OCI-LY7 (cell line): ENCODE measurements around the gene CLSTN2. TPM values are rescaled to one million over a fixed set of nuclear protein-coding genes. Genes with fewer than 3 reads are reported as not detected.

ENCODE experiments used
- BruUV-seq: library from RNA; stranded (reverse); fragments of 400-500 nt; replicated peaks from 2 replicates; lab custom pipeline; 2021; lab: Mats Ljungman, UMichigan
- CTCF ChIA-PET: fragments of 300-600 bp; sonication (Branson Sonifier 250); formaldehyde crosslinking; loops from one replicate; lab custom pipeline; 2022; ENCODE audit warnings: antibody characterized with exemption; ENCODE audit not compliant: unreplicated experiment; lab: Charles Lee
- POLR2A ChIA-PET: fragments of 300-600 bp; sonication (Branson Sonifier 250); formaldehyde crosslinking; loops from one replicate; lab custom pipeline; 2022; ENCODE audit warnings: antibody characterized with exemption; lab: Charles Lee
- DNase-seq: peaks from one replicate; pipeline ENCODE4 v3.0.0-alpha.2; 2015; ENCODE audit warnings: low spot score
- H2AFZ ChIP-seq: fragments of 200-600 bp; sonication (generic), shearing (Covaris generic); 2 replicates; pipeline ENCODE4 v1.6.1; 2014; ENCODE audit warnings: mild to moderate bottlenecking, antibody characterized with exemption, low read length, moderate library complexity
- H3K27ac ChIP-seq: fragments of 200-600 bp; sonication (generic); 2 replicates; pipeline ENCODE4 v1.5.1; 2014; ENCODE audit warnings: mixed run types, low read depth, mild to moderate bottlenecking, moderate library complexity, low read length, inconsistent platforms; ENCODE audit not compliant: poor library complexity, severe bottlenecking
- H3K36me3 ChIP-seq: fragments of 200-600 bp; sonication (generic); 2 replicates; pipeline ENCODE4 v1.6.1; 2014; ENCODE audit warnings: mild to moderate bottlenecking, antibody characterized with exemption, low read length, moderate library complexity, mixed read lengths; ENCODE audit not compliant: insufficient read depth
- H3K4me1 ChIP-seq: fragments of 200-600 bp; sonication (generic); 2 replicates; pipeline ENCODE4 v1.5.1; 2014; ENCODE audit warnings: mild to moderate bottlenecking, low read length; ENCODE audit not compliant: insufficient read depth, poor library complexity, severe bottlenecking
- H3K4me2 ChIP-seq: fragments of 200-600 bp; sonication (generic); 2 replicates; pipeline ENCODE4 v1.6.1; 2014; ENCODE audit warnings: mild to moderate bottlenecking, low read length
- H3K4me3 ChIP-seq: fragments of 200-600 bp; sonication (generic); 2 replicates; pipeline ENCODE4 v1.5.1; 2014; ENCODE audit warnings: mild to moderate bottlenecking, low read depth, low read length; ENCODE audit not compliant: poor library complexity, severe bottlenecking
- H3K79me2 ChIP-seq: fragments of 200-600 bp; sonication (generic); 2 replicates; pipeline ENCODE4 v1.6.1; 2016; ENCODE audit warnings: low read depth, mild to moderate bottlenecking, low read length, moderate library complexity, mixed read lengths; ENCODE audit not compliant: insufficient read depth
- H3K9me2 ChIP-seq: fragments of 200-600 bp; sonication (generic); 2 replicates; pipeline ENCODE4 v1.6.1; 2016; ENCODE audit warnings: mild to moderate bottlenecking, low read length, mixed read lengths; ENCODE audit not compliant: insufficient read depth
- H3K9me3 ChIP-seq: fragments of 200-600 bp; sonication (generic); 2 replicates; pipeline ENCODE4 v1.6.1; 2014; ENCODE audit warnings: mild to moderate bottlenecking, mixed run types, low read length, mixed read lengths
- H4K20me1 ChIP-seq: fragments of 200-600 bp; sonication (generic); 2 replicates; pipeline ENCODE4 v1.6.1; 2014; ENCODE audit warnings: mild to moderate bottlenecking, antibody characterized with exemption, low read length, moderate library complexity, mixed read lengths; ENCODE audit not compliant: insufficient read depth
- CTCF ChIP-seq: fragments of 200-600 bp; sonication (generic); conservative IDR thresholded peaks from 2 replicates; pipeline ENCODE4 v1.5.1; 2014; ENCODE audit warnings: mild to moderate bottlenecking, antibody characterized with exemption, low read length, moderate library complexity, mixed read lengths
- EZH2phosphoT487 ChIP-seq: fragments of 200-600 bp; sonication (generic); IDR thresholded peaks from 2 replicates; pipeline ENCODE4 v1.6.1; 2018; ENCODE audit warnings: low read depth, borderline replicate concordance, mild to moderate bottlenecking, mixed run types, antibody characterized with exemption, low read length, moderate library complexity, mixed read lengths
- intact Hi-C: fragments of 100-400 bp; cut with micrococcal nuclease; formaldehyde crosslinking; loops from one replicate; pipeline ENCODE4 v1.10.0; 2022; ENCODE audit not compliant: unreplicated experiment
- total RNA-seq, 2 experiments: library from RNA; depleted of rRNA in 1 of 2; stranded (reverse); fragments of >200 nt in 1 of 2; shearing (Covaris generic) in 1 of 2; gene quantifications; 2 replicates each; pipeline ENCODE4 v1.2.3, GENCODE V29; 2014 to 2022

CLSTN2 gene
- total RNA-seq, 2 experiments from 2014 or later, result not detected

GRCh38 chr3:140334132-140334929, 399.3 kb downstream of the CLSTN2 start:
- no peak for TF ChIP-seq EZH2phosphoT487
- no peak for TF ChIP-seq CTCF
- no peaks in the 10 kb centered on the region for H4K20me1 ChIP-seq
- H2AFZ ChIP-seq, result no peak overlapping the region
- H3K36me3 ChIP-seq, result no peaks in the 10 kb centered on the region
- H3K9me3 ChIP-seq, result no peaks in the 10 kb centered on the region
- intact Hi-C loops, result no loop called here
- H3K79me2 ChIP-seq, result no peaks in the 10 kb centered on the region
- no peak overlapping the region for H3K27ac ChIP-seq
- ChIA-PET POLR2A (no interaction called here), CTCF (no interaction called here)
- no TSS peak for BruUV-seq
- no peak overlapping the region for H3K4me2 ChIP-seq
- no peak overlapping the region for H3K4me3 ChIP-seq
- no peaks in the 10 kb centered on the region for H3K9me2 ChIP-seq
- H3K4me1 ChIP-seq, result peaks cover 6% of the 10 kb centered on the region
- DNase-seq, result no peak

- peaks cover 6% of the 10 kb centered on the region for H3K4me1 ChIP-seq
- no peak overlapping the region for H3K4me3 ChIP-seq
- TF ChIP-seq EZH2phosphoT487 (no peak), CTCF (no peak)
- H3K9me2 ChIP-seq, result no peaks in the 10 kb centered on the region
- DNase-seq, result no peak
- H4K20me1 ChIP-seq, result no peaks in the 10 kb centered on the region
- H3K27ac ChIP-seq, result no peak overlapping the region
- H2AFZ ChIP-seq, result no peak overlapping the region
- H3K36me3 ChIP-seq, result no peaks in the 10 kb centered on the region
- BruUV-seq, result no TSS peak
- intact Hi-C loops, result no loop called here
- no peak overlapping the region for H3K4me2 ChIP-seq
- H3K9me3 ChIP-seq, result no peaks in the 10 kb centered on the region
- POLR2A ChIA-PET, result no interaction called here
- no peaks in the 10 kb centered on the region for H3K79me2 ChIP-seq
- CTCF ChIA-PET, result no interaction called here
Observed at GRCh38 chr3:140336465-140336864, 401.5 kb downstream of the CLSTN2 start.

- Histone ChIP-seq H2AFZ (no peak overlapping the region), H3K9me2 (no peaks in the 10 kb centered on the region), H3K4me3 (no peak overlapping the region), H3K36me3 (no peaks in the 10 kb centered on the region), H3K79me2 (no peaks in the 10 kb centered on the region), H3K4me2 (no peak overlapping the region), H4K20me1 (no peaks in the 10 kb centered on the region), H3K27ac (no peak overlapping the region), H3K9me3 (no peaks in the 10 kb centered on the region), H3K4me1 (no peaks in the 10 kb centered on the region)
- TF ChIP-seq EZH2phosphoT487 (no peak), CTCF (no peak)
- DNase-seq, result no peak
- ChIA-PET POLR2A (interaction anchor here (1.0 kb wide), 1 partner anchor 13 kb away, joined by 4 read pairs; no protein-coding TSS in a partner anchor), CTCF (no interaction called here)
- no TSS peak for BruUV-seq
- intact Hi-C loops, result no loop called here
Observed at GRCh38 chr3:140338916-140339315, 403.9 kb downstream of the CLSTN2 start.
